Measurements from ENCODE around the gene P2RY2.

P2RY2 gene

GRCh38 chr11:73244589-73245240 lies 26.6 kb downstream of the P2RY2 start:
- TF ChIP-seq ZNF274 (IDR thresholded peaks at IDR 0.05; ENCODE audit: low read depth, low read length), result no peak
- H3K4me3 ChIP-seq (ENCODE audit: low read length), result no peak overlapping the region

- TF ChIP-seq ZNF274 (IDR thresholded peaks at IDR 0.05; ENCODE audit: low read depth, low read length), result no peak
- no peak overlapping the region for H3K4me3 ChIP-seq (ENCODE audit: low read length)
Measured at GRCh38 chr11:73245461-73245860, 27.4 kb downstream of the P2RY2 start.

DNA sequence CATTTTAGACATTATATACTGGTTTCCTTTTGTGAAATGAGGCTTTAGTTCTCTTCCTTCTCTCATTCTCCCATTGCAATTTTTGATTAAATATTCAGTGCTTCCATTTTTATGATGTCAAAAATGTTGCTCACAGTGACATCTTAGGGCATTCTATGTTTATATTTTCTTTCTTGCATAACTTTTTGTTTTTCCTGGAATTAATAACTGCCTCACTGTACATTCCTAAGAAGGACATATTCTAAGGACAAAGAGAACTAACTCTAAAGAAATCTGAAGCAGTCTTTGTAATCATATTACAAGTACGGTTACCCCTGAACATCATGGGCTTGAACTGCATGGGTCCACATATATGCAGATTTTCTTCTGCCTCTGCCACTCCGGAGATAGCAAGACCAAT lies 28.2 kb downstream of the P2RY2 start:
- no peak for TF ChIP-seq ZNF274 (IDR thresholded peaks at IDR 0.05; ENCODE audit: low read depth, low read length)
- no peak overlapping the region for H3K4me3 ChIP-seq (ENCODE audit: low read length)

DNA sequence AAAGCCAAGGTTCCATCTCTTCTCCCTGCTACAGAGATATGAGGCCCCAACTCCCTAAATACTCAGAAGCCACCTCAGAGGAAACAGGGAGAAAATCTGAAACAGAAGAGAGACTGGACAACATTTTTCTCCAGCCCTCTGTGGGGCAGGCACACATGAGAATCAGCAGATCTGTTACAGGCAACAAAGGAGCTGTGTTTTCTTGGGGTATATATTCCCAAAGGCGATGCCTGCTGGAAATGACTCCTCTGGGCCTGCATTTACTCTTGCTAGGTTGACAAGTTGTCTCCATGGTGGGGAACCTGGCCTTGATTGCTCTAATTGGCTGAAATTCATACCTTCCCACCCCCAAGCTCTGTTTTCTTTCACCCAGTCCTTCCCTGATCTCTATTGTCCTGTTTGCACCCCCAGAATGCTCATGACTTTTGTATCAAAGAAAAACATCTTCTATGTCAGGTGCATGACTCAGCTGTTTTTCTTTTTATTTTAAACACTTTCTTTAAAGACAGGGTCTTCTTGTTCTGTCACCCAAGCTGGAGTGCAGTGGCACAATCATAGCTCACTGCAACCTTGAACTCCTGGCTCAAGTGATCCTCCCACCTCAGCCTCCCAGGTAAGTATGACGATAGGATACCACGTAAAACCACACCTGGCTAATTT lies 30.6 kb downstream of the P2RY2 start:
- TF ChIP-seq ZNF274 (IDR thresholded peaks at IDR 0.05; ENCODE audit: low read depth, low read length), result no peak
- no peak overlapping the region for H3K4me3 ChIP-seq (ENCODE audit: low read length)

DNA sequence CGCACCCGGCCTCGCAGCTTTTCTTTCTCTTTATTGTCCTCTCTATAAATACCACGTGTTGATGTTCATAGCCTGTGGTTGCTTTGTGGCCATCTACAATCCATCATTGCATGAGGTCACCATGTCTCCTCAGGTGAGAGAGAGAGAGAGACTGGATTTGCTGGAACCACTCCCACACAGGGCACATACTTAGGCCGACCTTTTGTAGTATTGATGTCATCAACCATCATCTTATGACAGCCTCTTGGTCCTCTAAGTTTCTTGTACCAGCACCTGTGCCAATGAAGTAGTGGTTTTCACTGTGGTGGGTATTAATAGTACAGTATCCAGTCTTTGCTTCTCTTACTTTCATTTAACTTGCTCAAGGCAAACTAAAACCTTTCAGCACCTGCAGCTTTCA lies 31.2 kb downstream of the P2RY2 start:
- TF ChIP-seq ZNF274 (IDR thresholded peaks at IDR 0.05; ENCODE audit: low read depth, low read length), result no peak
- H3K4me3 ChIP-seq (ENCODE audit: low read length), result no peak overlapping the region

- H3K4me3 ChIP-seq (ENCODE audit: low read length), result no peak overlapping the region
- TF ChIP-seq ZNF274 (IDR thresholded peaks at IDR 0.05; ENCODE audit: low read depth, low read length), result no peak
Measured at GRCh38 chr11:73249853-73250783, 32.0 kb downstream of the P2RY2 start.

- no peak for TF ChIP-seq ZNF274 (IDR thresholded peaks at IDR 0.05; ENCODE audit: low read depth, low read length)
- H3K4me3 ChIP-seq (ENCODE audit: low read length), result no peak overlapping the region
Measured at GRCh38 chr11:73252577-73253191, 34.6 kb downstream of the P2RY2 start.

DNA sequence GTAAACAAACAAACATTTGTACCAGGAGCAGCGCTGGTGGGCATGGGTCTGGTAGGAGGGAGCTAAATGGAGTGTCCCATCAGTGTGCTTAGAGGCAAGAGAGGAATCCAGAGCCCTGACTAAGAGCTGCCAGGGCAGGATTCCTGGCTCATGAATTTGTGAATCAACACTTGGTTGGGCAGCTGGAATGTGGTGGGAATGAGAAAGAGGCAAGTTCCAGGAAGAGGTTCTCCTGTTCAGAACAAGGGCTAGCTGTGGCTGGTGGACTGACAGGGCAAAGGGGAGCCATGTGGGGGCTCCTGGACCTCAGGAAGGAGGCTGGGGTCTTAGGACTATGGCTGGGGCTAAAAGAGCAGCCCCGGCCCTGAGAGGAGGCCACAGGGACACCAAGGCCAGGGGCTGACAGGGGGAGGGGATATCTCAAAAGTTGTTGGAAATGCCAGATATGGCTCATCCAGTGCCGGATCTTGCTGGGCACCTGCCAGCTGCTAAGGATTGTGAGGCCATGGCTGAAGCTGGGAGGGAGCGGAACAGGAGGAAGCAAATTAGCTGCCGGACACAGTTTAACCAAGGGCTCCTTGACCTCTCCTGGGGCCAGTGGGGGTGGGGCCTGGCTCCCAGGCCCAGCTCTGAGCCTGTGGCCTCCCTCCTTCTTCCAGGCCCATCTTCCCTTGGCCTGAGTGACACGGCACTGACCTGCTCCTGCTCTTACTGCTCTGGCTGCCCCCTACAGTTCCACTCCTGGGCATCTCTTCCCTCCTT lies 39.4 kb downstream of the P2RY2 start:
- TF ChIP-seq ZNF274 (IDR thresholded peaks at IDR 0.05; ENCODE audit: low read depth, low read length), result no peak

GRCh38 chr11:73258104-73259035 lies 40.3 kb downstream of the P2RY2 start:
- TF ChIP-seq ZNF274 (IDR thresholded peaks at IDR 0.05; ENCODE audit: low read depth, low read length), result no peak
- no peak overlapping the region for H3K4me3 ChIP-seq (ENCODE audit: low read length)

More for the DNA sequence above, 39.4 kb downstream of the P2RY2 start:
- H3K4me3 ChIP-seq (ENCODE audit: low read length), result no peak overlapping the region

DNA sequence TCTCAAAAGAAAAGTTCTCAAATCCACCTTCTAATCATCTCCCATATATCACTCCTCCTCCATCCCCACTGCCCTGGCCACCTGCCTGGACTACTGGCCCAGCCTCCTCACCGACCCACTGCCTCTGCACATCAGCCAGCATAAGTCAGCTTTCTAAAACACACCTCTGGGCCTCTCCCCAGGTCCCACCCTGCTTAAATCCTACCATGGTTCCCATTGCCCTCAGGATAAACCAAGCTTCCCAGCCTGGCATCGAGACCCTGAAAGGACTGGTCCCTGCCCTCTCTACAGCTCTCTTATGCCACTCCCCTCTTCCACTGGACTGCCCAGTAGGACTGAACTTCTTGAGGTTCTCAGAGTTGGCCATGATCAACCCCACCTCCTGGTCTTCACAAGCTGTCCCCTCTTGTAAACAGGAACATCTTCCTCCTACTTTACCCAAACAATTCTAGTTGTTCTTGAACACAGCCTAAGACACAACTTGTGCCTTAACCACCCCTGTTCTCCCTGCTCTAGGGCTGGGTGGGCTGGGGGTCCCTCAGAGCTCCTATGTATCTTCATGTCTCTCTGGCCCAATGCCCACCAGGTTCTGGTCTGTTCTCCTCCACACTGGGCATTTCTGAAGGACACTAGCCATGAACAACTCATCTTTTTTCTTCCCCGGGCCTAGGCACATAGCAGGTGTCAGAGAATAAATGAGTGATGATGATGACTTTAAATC lies 41.5 kb downstream of the P2RY2 start:
- H3K4me3 ChIP-seq (ENCODE audit: low read length), result no peak overlapping the region
- no peak for TF ChIP-seq ZNF274 (IDR thresholded peaks at IDR 0.05; ENCODE audit: low read depth, low read length)

DNA sequence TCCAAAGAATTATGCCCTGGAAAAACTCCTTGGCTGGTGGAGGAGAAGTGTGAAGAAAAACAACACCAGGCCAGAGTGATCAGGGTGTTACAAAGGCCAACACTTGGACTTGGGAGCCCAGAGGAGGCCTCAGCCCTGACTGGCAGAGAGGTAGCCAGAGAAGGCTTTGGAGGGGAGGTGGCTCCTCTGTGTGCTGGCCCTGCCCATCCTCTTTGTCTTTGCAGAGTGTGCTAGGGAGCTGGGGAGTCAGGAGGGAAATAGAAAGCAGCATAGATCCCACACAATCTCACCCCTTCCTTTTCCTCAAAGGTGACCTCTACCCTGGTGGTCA lies 42.0 kb downstream of the P2RY2 start:
- TF ChIP-seq ZNF274 (IDR thresholded peaks at IDR 0.05; ENCODE audit: low read depth, low read length), result no peak
- no peak overlapping the region for H3K4me3 ChIP-seq (ENCODE audit: low read length)

DNA sequence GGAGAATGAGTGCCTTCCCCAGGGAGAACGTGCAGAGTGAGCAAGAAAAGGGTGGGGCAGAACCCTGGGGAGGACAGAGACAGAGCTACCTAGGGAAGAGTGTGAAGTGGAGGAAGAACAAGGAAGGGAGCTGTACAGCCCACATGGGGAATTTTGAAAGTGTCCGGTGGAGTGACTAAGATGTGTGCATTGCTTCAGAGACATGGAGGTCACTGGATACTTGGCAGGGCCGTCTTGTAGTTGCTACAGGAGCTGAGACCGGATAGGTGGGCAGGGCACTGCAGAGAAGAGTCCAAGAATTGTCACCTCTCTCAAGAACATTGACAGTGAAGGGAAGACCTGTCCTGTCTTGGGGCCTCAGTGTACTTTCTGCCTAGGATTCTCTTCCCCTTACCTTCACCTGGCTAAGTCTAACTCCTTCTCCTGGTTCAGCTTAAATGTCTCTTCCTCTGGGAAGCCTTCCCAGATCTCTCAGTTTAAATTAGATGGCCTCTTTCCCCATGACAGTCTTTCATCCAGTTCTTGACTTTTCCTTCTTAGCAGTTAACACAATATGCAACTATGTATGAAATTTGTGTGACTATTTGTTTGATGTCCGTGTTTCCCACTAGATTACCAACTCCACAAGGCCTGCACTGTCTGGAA lies 44.9 kb downstream of the P2RY2 start:
- TF ChIP-seq ZNF274 (IDR thresholded peaks at IDR 0.05; ENCODE audit: low read depth, low read length), result no peak
- H3K4me3 ChIP-seq (ENCODE audit: low read length), result no peak overlapping the region
